H1 (cell line): ENCODE data around the gene UGT1A8. TPM values are rescaled to one million over a fixed set of nuclear protein-coding genes. Genes with fewer than 3 reads are reported as not detected.

ENCODE experiments used
- CTCF ChIA-PET: fragments of 300-600 bp; sonication (Branson Sonifier 250); formaldehyde crosslinking; loops from one replicate; lab custom pipeline; 2021; ENCODE audit not compliant: partially characterized antibody; lab: Charles Lee
- POLR2A ChIA-PET: fragments of 300-600 bp; sonication (Branson Sonifier 250); formaldehyde crosslinking; loops from one replicate; lab custom pipeline; 2021; ENCODE audit warnings: inconsistent platforms; ENCODE audit not compliant: partially characterized antibody; lab: Charles Lee
- DNase-seq, 2 experiments: peaks; one replicate each; pipeline versions ENCODE4 v3.0.0 to v3.0.0-alpha.2; 2010 to 2022; ENCODE audit warnings: low spot score in 2 of 2, low read depth in 1 of 2, mixed read lengths in 1 of 2
- FAIRE-seq: peaks from 2 replicates; lab custom pipeline; 2011; peaks lifted over from hg19 to GRCh38; lab: Jason Lieb, UNC
- H2AFZ ChIP-seq: 2 replicates; pipeline ENCODE4 v1.8.1; 2012; ENCODE audit warnings: low read length, inconsistent platforms
- H2AK5ac ChIP-seq: 2 replicates; pipeline ENCODE4 v1.6.1; 2013; ENCODE audit warnings: low read depth, low read length
- H2BK120ac ChIP-seq: replicated peaks from 2 replicates; pipeline ENCODE3; 2013; ENCODE audit warnings: low read depth, low read length, inconsistent platforms
- H2BK12ac ChIP-seq: 2 replicates; pipeline ENCODE4 v1.6.1; 2013; ENCODE audit warnings: low read depth, low read length
- H2BK15ac ChIP-seq: 2 replicates; pipeline ENCODE4 v1.6.1; 2013; ENCODE audit warnings: low read length
- H2BK20ac ChIP-seq: 2 replicates; pipeline ENCODE4 v1.6.1; 2013; ENCODE audit warnings: low read length
- H2BK5ac ChIP-seq: 2 replicates; pipeline ENCODE4 v1.6.1; 2013; ENCODE audit warnings: low read depth, low read length
- H3K14ac ChIP-seq: 2 replicates; pipeline ENCODE4 v1.6.1; 2013; ENCODE audit warnings: inconsistent platforms; ENCODE audit not compliant: insufficient read length
- H3K18ac ChIP-seq: 2 replicates; pipeline ENCODE4 v1.6.1; 2013; ENCODE audit warnings: low read length; ENCODE audit errors: extremely low read depth
- H3K23ac ChIP-seq: 2 replicates; pipeline ENCODE4 v1.6.1; 2013; ENCODE audit warnings: inconsistent platforms; ENCODE audit not compliant: insufficient read length
- H3K23me2 ChIP-seq: 2 replicates; pipeline ENCODE4 v1.6.1; 2013; ENCODE audit warnings: low read depth, low read length
- H3K27ac ChIP-seq: 2 replicates; pipeline ENCODE4 v1.6.1; 2011; ENCODE audit warnings: low read depth, low read length, inconsistent platforms
- H3K27me3 ChIP-seq, 4 experiments: replicated peaks in 1 of 4; 1 replicate in 1 of 4; 2 replicates in 3 of 4; pipeline versions ENCODE4 v1.6.1 to v1.8.1; 2011 to 2013; ENCODE audit warnings: low read length in 3 of 4, mild to moderate bottlenecking in 3 of 4, inconsistent platforms in 2 of 4, mixed read lengths in 2 of 4, moderate library complexity in 1 of 4; ENCODE audit not compliant: control insufficient read depth in 3 of 4, insufficient read depth in 3 of 4; ENCODE audit errors: extremely low read depth in 1 of 4
- H3K36me3 ChIP-seq, 4 experiments: 2 replicates each; pipeline versions ENCODE4 v1.6.1 to v1.8.1; 2011 to 2013; ENCODE audit warnings: mild to moderate bottlenecking in 4 of 4, low read length in 3 of 4, moderate library complexity in 2 of 4, control low read depth in 1 of 4, inconsistent platforms in 1 of 4; ENCODE audit not compliant: insufficient read depth in 4 of 4, control insufficient read depth in 2 of 4
- H3K4ac ChIP-seq: replicated peaks from 2 replicates; pipeline ENCODE3; 2013; ENCODE audit warnings: low read length, low read depth, mixed read lengths, inconsistent platforms; ENCODE audit not compliant: insufficient read length
- H3K4me1 ChIP-seq, 4 experiments: replicated peaks in 1 of 4; 1 replicate in 1 of 4; 2 replicates in 3 of 4; pipeline versions ENCODE4 v1.6.1 to v1.8.1; 2011 to 2013; ENCODE audit warnings: low read length in 3 of 4, inconsistent platforms in 2 of 4, mixed read lengths in 1 of 4; ENCODE audit not compliant: insufficient read depth in 4 of 4, control insufficient read depth in 3 of 4
- H3K4me2 ChIP-seq, 2 experiments: 2 replicates each; pipeline versions ENCODE4 v1.6.1 to v1.8.1; 2011 to 2013; ENCODE audit warnings: low read depth in 2 of 2, low read length in 2 of 2, control low read depth in 1 of 2, inconsistent platforms in 1 of 2, mild to moderate bottlenecking in 1 of 2; ENCODE audit not compliant: insufficient read depth in 1 of 2
- H3K4me3 ChIP-seq, 4 experiments: fragments of 200-600, 300-600 bp in 1 of 4; sonication (generic), shearing (Covaris generic), sonication (Bioruptor Twin) in 1 of 4; 2 replicates each; pipeline versions ENCODE4 v1.5.1 to v1.8.1; 2011 to 2016; ENCODE audit warnings: low read length in 4 of 4, low read depth in 3 of 4, control low read depth in 2 of 4, inconsistent platforms in 2 of 4, mild to moderate bottlenecking in 2 of 4, mixed read lengths in 1 of 4, moderate library complexity in 1 of 4; ENCODE audit not compliant: insufficient read depth in 2 of 4; ENCODE audit errors: extremely low read depth in 1 of 4
- H3K56ac ChIP-seq: replicated peaks from 2 replicates; pipeline ENCODE3; 2013; ENCODE audit warnings: low read depth, mild to moderate bottlenecking, mixed read lengths, low read length, inconsistent platforms; ENCODE audit not compliant: insufficient read length
- H3K79me1 ChIP-seq: 2 replicates; pipeline ENCODE4 v1.6.1; 2013; ENCODE audit warnings: low read depth, low read length, control low read depth
- H3K79me2 ChIP-seq, 2 experiments: 2 replicates each; pipeline versions ENCODE4 v1.6.1 to v1.8.1; 2012 to 2013; ENCODE audit warnings: low read length in 2 of 2, mild to moderate bottlenecking in 2 of 2, inconsistent platforms in 1 of 2; ENCODE audit not compliant: insufficient read depth in 2 of 2, control insufficient read depth in 1 of 2
- H3K9ac ChIP-seq, 4 experiments: replicated peaks in 1 of 4; 1 replicate in 1 of 4; 2 replicates in 3 of 4; pipeline versions ENCODE4 v1.6.1 to v1.8.1; 2011 to 2013; ENCODE audit warnings: low read depth in 3 of 4, low read length in 3 of 4, control low read depth in 2 of 4, mild to moderate bottlenecking in 2 of 4, moderate library complexity in 2 of 4, inconsistent platforms in 1 of 4; ENCODE audit errors: extremely low read depth in 1 of 4
- H3K9me3 ChIP-seq, 2 experiments: 2 replicates each; pipeline versions ENCODE4 v1.6.1 to v1.8.1; 2012 to 2013; ENCODE audit warnings: mild to moderate bottlenecking in 2 of 2, moderate library complexity in 2 of 2, control low read depth in 1 of 2, inconsistent platforms in 1 of 2, low read depth in 1 of 2, low read length in 1 of 2, mixed read lengths in 1 of 2; ENCODE audit not compliant: insufficient read depth in 2 of 2
- H4K20me1 ChIP-seq, 2 experiments: replicated peaks in 1 of 2; 2 replicates each; pipeline versions ENCODE3 to v1.8.1; 2011 to 2013; ENCODE audit warnings: inconsistent platforms in 2 of 2, low read length in 2 of 2, mild to moderate bottlenecking in 1 of 2; ENCODE audit not compliant: insufficient read depth in 2 of 2, control insufficient read depth in 1 of 2
- H4K5ac ChIP-seq: 2 replicates; pipeline ENCODE4 v1.6.1; 2013; ENCODE audit warnings: low read length, low read depth, mixed read lengths, inconsistent platforms; ENCODE audit not compliant: insufficient read length
- H4K8ac ChIP-seq: 2 replicates; pipeline ENCODE4 v1.8.0; 2013; ENCODE audit warnings: mild to moderate bottlenecking, moderate library complexity, low read length, inconsistent platforms; ENCODE audit not compliant: insufficient read depth; ENCODE audit errors: extremely low read depth
- H4K91ac ChIP-seq: replicated peaks from 2 replicates; pipeline ENCODE3; 2013; ENCODE audit warnings: low read length, mixed read lengths, inconsistent platforms; ENCODE audit not compliant: insufficient read length
- NRF1 ChIP-seq: IDR thresholded peaks from 2 replicates; pipeline ENCODE4 v1.6.1; 2011; ENCODE audit warnings: mild to moderate bottlenecking, low read depth, low read length, improper control_type of control experiment
- SP4 ChIP-seq: IDR thresholded peaks from 2 replicates; pipeline ENCODE4 v1.6.1; 2012; ENCODE audit warnings: low read length, inconsistent platforms
- ZNF274 ChIP-seq: IDR thresholded peaks from 2 replicates; pipeline ENCODE4 v1.7.0; 2012; ENCODE audit warnings: low read length, borderline replicate concordance; ENCODE audit errors: extremely low read depth
- WGBS, 2 experiments: shearing (Covaris generic) in 1 of 2; methylation state at CpG; one replicate each; pipeline versions ENCODE4 v1.1.6 to v1.1.7; 2013 to 2015; ENCODE audit warnings: low lambda C conversion rate in 2 of 2, mixed read lengths in 2 of 2, inconsistent platforms in 1 of 2, low coverage in 1 of 2, missing lambda C conversion rate in 1 of 2; ENCODE audit not compliant: insufficient replicate concordance in 2 of 2, insufficient coverage in 1 of 2, insufficient read length in 1 of 2; ENCODE audit errors: extremely low coverage in 1 of 2, missing lambda C conversion rate in 1 of 2; 5-methylcytosine and 5-hydroxymethylcytosine counted together
- polyA plus RNA-seq, 7 experiments: library from polyadenylated mRNA; depleted of rRNA in 3 of 7; stranded (reverse) in 5 of 7; unstranded in 2 of 7; fragments of >200 nt in 5 of 7; fragments of 200-250 nt in 2 of 7; gene quantifications; 1 replicate in 5 of 7; 2 replicates in 1 of 7; 4 replicates in 1 of 7; pipeline versions ENCODE4 v1.2.1 to v1.2.3, GENCODE V29; 2011 to 2013; ENCODE audit warnings: missing spikeins in 2 of 7, mixed read lengths in 2 of 7
- total RNA-seq: library from RNA; stranded (reverse); fragmentation: NEBNext Ultra II Directional; extraction: Animal tissue kit (Norgen Biotek cat#: 25700); gene quantifications from 2 replicates; pipeline ENCODE4 v1.2.1, GENCODE V29; 2021

Gene UGT1A8
- total and polyA plus RNA-seq, 2 of the 8 experiments (the other 6 are each of a cell fraction or from before 2014, with no cell fraction given) = not detected

DNA sequence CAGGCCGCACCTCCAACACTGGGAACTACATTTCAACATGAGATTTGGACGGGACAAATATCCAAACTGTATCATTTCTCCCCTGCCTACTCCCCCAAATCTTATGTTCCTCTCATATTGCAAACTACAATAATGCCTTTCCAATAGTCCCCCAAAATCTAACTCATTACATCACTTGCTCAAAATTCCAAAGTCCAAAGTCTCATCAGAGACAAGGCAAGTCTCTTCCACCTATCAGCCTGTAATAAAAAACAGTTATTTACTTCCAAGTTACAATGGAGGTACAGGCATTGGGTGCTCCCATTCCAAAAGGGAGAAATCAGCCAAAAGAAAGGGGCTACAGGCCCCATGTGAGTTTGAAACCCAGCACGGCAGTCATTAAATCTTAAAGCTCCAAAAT, 12.6 kb upstream of the UGT1A8 start:
- Histone ChIP-seq H3K79me1 (no peaks in the 10 kb centered on the region), H3K4ac (no peak overlapping the region), H3K4me1 (no peaks in the 10 kb centered on the region), H3K4me2 (no peak overlapping the region), H3K18ac (no peak overlapping the region), H3K9ac (no peak overlapping the region), H3K23me2 (no peaks in the 10 kb centered on the region), H2BK12ac (no peak overlapping the region), H2BK15ac (no peak overlapping the region), H3K4me3 (no peak overlapping the region), H2AK5ac (no peak overlapping the region), H2BK120ac (no peak overlapping the region), H3K27me3 (no peaks in the 10 kb centered on the region), H3K14ac (no peak overlapping the region), H3K36me3 (no peaks in the 10 kb centered on the region), H4K20me1 (no peaks in the 10 kb centered on the region), H2BK5ac (no peak overlapping the region), H2BK20ac (no peak overlapping the region), H3K79me2 (no peaks in the 10 kb centered on the region), H4K8ac (no peak overlapping the region), H4K91ac (no peak overlapping the region), H2AFZ (no peak overlapping the region), H3K27ac (no peak overlapping the region), H3K23ac (no peak overlapping the region), H3K56ac (no peak overlapping the region), H3K9me3 (peaks cover 5 to 6% of the 10 kb centered on the region in 2 experiments; a peak in 1 of 4 replicates), H4K5ac (no peak overlapping the region)
- FAIRE-seq (no peak), DNase-seq (no peak)
- TF ChIP-seq NRF1 = no peak
- no peak for TF ChIP-seq ZNF274
- TF ChIP-seq SP4 = no peak
- ChIA-PET CTCF (no interaction called here), POLR2A (no interaction called here)
- 94% methylated on average over 3 of the region's 3 CpGs; no CpG with 5 or more reads in 1 of the 2 experiments for WGBS, 2 experiments
